Thoracic aorta endothelial cell (primary cell): ENCODE results near the gene ZNF664. TPM values are rescaled to one million over a fixed set of nuclear protein-coding genes. Genes with fewer than 3 reads are reported as not detected.

Experiments used
- small RNA-seq: library from RNA; depleted of rRNA; stranded (forward); fragments of <200 nt; gene quantifications from one replicate; pipeline ENCODE3, GENCODE V24; 2012
- total RNA-seq: library from RNA; depleted of rRNA; stranded (reverse); fragments of >200 nt; gene quantifications from 2 replicates; pipeline ENCODE4 v1.2.3, GENCODE V29; 2012

Gene ZNF664
- 82.8 and 93.6 TPM in 2 replicates for total RNA-seq

GRCh38 chr12:123972457-123973401 lies at the start of gene ZNF664, which contains the start of gene CCDC92:
ZNF664 (plus strand) TSS chr12:123973215; CDS start chr12:124012145, 38,930 bp downstream.
CCDC92 (minus strand) TSS chr12:123972831; CDS start chr12:123944305, 28,526 bp downstream.

Small RNA genes lying within 50 kb of the gene (small RNA-seq; reads per million reads assigned to genes)
- gene AC068790.4 = not detected
- not detected for gene AC068790.6

Other genes starting within 250 kb of the ZNF664 start
- gene DNAH10, start 210.9 kb upstream of the ZNF664 start, total RNA-seq = under 0.01 and 0.07 TPM in 2 replicates
- 10.2 and 14.1 TPM in 2 replicates for gene CCDC92, start 384 bp upstream of the ZNF664 start, total RNA-seq